NCI-H146 treated with DMSO at 0.1 percent for 48 hours (cell line): Measurements from ENCODE around the gene ENDOU.

ENCODE experiments used
- DNase-seq: peaks from one replicate; lab custom pipeline; 2025; ENCODE audit not compliant: unreplicated experiment; lab: John Stamatoyannopoulos, UW

Gene ENDOU, protein sequence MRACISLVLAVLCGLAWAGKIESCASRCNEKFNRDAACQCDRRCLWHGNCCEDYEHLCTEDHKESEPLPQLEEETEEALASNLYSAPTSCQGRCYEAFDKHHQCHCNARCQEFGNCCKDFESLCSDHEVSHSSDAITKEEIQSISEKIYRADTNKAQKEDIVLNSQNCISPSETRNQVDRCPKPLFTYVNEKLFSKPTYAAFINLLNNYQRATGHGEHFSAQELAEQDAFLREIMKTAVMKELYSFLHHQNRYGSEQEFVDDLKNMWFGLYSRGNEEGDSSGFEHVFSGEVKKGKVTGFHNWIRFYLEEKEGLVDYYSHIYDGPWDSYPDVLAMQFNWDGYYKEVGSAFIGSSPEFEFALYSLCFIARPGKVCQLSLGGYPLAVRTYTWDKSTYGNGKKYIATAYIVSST

GRCh38 chr12:47725091-47725772 lies at the start of gene ENDOU:
Gene ENDOU, minus strand, starts transcription at chr12:47725490. Its CDS starts 77 bp downstream, at chr12:47725413.
- no peak for DNase-seq

GRCh38 chr12:47774663-47775062 lies 49.4 kb upstream of the ENDOU start:
- no peak for DNase-seq

- no peak for DNase-seq
These were observed 48.7 kb upstream of the ENDOU start for GRCh38 chr12:47773858-47774580.

- DNase-seq = peak; percentile 65
These were observed 48.0 kb upstream of the ENDOU start, which contains the start of gene SLC48A1 for GRCh38 chr12:47773062-47773857. Gene SLC48A1, plus strand, starts transcription at chr12:47773238. Its CDS starts 67 bp downstream, at chr12:47773305.

GRCh38 chr12:47772738-47773061 lies 47.4 kb upstream of the ENDOU start:
- DNase-seq = no peak

DNA sequence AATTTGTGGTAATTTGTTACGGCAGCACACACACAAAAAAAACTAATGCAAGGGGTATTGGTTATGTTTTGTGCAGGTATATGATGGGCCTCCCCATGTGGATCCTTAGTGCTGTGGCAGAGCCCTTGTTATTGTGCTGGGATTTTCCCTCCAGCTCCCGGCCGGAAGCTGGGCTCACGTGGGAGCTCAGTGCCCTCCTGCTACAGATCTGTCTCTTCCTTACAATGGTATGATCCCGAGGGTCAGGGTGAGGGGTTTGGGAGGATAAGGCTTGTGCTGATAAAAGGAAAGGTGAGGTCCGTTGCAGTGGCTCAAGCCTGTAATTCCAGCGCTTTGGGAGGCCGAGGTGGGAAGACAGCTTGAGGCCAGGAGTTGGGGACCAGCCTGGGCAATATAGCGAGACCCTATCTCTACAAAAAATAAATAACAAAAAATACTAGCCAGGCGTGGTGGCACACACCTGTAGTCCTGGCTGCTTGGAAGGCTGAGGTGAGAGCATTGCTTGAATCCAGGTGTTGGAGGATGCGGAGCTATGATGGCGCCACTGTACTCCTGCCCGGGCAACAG lies 46.9 kb upstream of the ENDOU start:
- DNase-seq = no peak

GRCh38 chr12:47771304-47771703 lies 46.0 kb upstream of the ENDOU start:
- no peak for DNase-seq

DNA sequence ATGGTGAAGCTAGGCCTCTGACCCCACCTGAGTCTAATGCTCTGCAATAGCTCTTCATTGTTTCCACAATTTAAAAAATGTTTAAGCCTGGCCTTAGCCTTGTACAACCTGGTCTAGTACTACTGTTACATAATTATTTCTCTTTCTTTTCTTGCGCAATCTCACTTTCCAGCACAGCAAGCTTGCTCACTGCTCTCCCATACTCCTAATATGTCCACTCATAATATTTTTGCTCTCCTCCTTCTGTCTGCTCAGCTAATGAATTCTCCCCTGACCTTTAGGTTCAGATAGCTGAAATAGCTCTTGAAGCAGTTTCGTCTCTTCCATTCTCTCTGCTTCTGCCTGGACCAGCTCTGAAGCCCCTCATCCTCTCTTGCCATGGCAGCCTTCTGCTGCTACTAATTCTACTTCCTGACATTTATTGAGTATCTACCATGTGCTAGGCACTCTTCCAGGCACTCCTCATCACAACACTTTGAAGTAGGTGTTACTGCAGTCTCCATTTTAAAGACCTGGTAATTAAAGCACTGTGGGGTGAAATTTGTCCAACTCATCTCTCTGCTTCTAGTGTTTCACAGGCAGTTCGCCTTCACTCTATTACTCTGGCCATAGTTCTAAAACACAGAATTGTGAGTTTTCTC lies 44.9 kb upstream of the ENDOU start:
- no peak for DNase-seq

- DNase-seq = no peak
These were observed 44.2 kb upstream of the ENDOU start for GRCh38 chr12:47769234-47770085.

DNA sequence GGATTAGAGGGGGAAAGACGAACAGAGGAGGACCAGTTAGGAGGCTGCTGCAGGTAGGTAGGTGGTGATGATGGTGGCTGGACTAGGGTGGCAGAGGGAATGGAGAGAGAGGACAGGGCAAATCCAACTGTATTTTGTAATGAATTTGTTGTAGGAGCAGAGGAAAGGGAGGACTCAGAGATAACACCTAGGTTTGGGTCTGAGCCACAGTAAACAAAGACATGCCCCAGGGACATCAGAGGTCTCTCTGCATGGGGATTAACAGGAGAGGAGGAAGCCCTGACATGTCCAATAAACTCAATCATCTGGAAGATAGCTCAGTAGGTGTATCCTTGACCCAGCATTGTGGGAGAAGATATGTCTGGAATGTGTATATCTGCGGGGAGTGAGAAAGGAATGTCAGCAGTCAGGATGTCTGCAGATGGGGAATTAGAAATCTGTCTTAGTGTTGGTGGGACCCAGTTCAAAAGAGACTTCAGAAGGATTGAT lies 43.1 kb upstream of the ENDOU start:
- DNase-seq = peak; percentile 18

- peak; percentile 56 for DNase-seq
These were observed 42.0 kb upstream of the ENDOU start for GRCh38 chr12:47767216-47767724.

- no peak for DNase-seq
These were observed 41.4 kb upstream of the ENDOU start for GRCh38 chr12:47766502-47767215.

DNA sequence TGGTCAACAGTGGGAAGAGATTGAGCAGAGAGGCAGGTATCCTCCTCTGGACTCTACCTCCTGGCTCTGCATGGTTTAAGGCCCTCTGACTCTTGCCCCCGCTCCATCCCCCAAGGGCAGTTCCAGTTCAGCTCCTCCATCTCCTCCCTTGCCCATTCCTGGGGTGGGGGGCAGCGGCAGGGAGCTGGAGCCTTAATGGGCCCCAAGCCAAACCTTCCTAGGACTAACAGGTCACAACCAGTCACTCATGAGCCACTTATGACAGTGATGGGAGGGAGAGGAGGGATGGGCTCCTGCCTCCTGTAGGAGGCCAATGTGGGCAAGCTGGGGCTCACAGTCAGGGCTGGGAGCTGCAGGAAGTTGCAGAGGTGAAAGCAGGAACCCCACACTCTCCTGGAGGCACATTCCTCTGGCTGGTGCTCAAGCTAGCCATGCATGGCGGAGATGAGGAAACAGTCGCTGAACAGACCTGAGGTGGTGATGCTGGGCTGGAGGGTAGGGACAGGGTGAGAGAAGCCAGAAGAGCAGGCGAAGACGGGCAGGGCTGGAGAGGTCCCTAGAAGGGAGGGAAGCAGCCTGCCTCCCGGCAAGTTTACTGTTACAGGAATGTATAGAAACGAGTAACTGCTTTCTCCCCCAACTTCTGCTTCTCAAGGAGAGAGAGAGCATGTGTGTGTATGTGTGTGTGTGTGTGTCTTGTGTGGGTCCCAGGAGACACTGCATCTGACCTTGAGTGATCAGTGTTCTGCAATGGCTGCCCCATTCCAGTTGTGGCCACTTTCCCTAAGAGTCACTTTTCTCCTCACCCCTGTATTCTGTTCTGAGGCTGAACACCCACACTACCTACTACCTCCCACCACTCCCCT lies 38.4 kb upstream of the ENDOU start:
- DNase-seq = no peak

- DNase-seq = no peak
These were observed 37.7 kb upstream of the ENDOU start for GRCh38 chr12:47762850-47763465.

GRCh38 chr12:47758834-47759690 lies 33.8 kb upstream of the ENDOU start, which contains the start of gene RAPGEF3:
Gene RAPGEF3, minus strand, starts transcription at chr12:47758880. Its CDS starts 324 bp downstream, at chr12:47758556.
- DNase-seq = peak; percentile 50

- DNase-seq = no peak
These were observed 33.2 kb upstream of the ENDOU start for GRCh38 chr12:47758584-47758833.
